Stimulated activated CD4-positive, alpha-beta T cell treated with anti-CD3 and anti-CD28 coated beads, TNF-alpha, amount 100 ng/mL, for 1 hour (primary cell): ENCODE results near the gene CYP19A1.

Source experiments
- DNase-seq, 3 donors: peaks; one replicate each; pipeline ENCODE4 v3.0.0-alpha.2; 2020; ENCODE audit warnings: low read depth in 3 of 3, low spot score in 1 of 3

CYP19A1 gene

DNA sequence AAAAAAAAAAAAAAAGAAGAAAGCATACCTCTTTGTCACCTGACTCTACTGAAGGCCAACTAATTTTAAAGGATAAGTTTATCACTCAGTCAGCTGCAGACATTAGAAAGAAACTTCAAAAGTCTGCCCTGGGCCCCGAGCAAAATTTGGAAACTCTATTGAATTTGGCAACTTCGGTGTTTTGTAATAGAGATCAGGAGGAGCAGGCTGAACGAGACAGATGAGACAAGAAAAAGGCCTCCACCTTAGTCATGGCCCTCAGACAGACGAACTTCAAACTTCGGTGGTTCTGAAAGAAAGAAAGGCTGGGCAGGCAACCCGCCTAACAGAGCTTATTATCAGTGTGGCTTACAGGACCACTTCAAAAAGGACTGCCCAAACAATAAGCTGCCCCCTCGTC, 21.6 kb upstream of the CYP19A1 start:
- DNase-seq: no peak

DNA sequence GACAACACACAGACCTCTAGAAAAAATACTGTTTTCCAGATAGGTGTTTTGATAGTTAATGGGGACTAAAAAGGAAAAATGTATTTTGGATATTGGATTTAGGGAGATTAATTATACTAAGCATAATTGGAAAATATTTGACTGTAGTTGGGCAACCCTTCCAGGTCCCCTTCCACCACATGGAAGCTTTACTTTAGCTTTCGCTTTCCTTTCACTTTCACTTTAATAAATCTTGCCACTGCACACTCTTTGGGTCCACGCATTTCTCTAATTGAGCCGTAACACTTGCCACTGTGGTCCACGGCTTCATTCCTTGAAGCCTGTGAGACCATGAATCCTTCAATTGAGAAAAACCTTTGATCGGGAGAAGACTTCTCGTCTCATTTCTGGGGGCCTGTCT, 18.6 kb upstream of the CYP19A1 start:
- DNase-seq: no peak

DNA sequence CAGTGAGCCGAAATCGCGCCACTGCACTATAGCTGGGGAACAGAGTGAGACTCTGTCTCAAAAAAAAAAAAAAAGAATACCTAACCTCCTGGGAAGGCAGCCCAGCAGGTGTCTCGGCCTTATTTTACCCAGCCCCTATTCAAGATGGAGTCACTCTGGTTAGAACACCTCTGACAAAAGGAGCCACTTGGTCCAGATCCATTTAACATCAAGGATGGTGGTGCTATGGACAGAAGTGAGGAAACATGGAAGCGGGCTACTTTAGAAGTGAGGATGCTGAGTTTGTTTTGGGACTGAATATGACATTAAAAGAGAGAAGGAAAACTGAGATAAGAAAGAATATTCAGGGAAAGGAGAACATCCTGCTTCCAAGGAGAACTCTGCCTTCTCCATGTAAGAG, 17.8 kb upstream of the CYP19A1 start:
- DNase-seq: no peak

DNA sequence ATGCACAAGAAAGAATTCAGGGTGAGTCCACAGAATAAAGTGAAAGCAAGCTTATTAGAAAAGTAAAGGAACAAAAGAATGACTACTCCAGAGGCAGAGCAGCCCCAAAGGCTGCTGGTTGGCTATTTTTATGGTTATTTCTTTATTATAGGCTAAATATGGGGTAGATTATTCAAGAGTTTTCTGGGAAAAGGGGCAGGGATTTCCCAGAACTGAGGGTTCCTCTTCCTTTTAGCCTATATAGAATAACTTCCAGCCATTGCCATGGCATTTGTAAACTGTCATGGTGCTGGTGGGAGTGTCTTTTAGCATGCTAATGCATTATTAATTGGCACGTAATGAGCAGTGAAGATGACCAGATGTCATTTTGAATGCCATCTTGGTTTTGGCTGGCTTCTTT, 16.7 kb upstream of the CYP19A1 start:
- no peak for DNase-seq

DNA sequence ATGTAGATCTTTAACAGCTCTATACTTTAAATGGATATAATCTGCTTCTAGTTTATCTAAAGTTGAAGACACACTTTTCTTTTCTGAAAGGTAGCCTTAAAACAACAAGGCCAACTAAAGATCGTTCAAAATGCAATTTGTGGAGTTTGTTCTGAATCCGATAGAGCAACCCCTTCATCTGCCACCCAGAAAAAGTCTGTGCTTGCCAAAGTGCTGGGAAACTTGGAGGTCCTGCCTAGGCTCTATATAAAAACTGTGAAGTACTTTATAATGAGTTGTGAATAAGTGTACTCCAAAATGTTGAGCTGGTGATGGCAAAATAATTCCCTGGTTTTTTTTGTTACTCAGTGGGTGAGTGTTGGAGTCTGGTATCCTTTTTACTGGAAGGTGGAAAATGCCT, 15.6 kb upstream of the CYP19A1 start:
- no peak for DNase-seq

DNA sequence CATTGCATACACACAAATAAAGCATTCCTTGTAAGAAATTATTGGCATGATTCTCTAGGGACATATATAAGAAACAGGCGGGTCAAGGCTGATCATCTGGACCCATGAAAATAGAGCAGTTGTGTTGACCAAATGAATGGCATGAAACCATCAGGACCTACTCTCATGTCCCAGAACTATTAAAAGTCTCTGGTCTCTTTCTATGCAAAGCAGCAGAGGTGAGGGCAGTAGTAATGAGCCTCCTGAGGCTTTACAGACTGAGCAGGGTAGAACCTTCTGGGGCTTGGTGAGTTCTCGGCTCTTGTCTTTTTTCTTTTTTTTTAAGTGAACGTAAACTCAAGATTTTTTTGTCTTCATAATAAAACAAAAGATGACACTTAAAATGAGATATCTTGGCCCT, 12.3 kb upstream of the CYP19A1 start:
- no peak for DNase-seq

DNA sequence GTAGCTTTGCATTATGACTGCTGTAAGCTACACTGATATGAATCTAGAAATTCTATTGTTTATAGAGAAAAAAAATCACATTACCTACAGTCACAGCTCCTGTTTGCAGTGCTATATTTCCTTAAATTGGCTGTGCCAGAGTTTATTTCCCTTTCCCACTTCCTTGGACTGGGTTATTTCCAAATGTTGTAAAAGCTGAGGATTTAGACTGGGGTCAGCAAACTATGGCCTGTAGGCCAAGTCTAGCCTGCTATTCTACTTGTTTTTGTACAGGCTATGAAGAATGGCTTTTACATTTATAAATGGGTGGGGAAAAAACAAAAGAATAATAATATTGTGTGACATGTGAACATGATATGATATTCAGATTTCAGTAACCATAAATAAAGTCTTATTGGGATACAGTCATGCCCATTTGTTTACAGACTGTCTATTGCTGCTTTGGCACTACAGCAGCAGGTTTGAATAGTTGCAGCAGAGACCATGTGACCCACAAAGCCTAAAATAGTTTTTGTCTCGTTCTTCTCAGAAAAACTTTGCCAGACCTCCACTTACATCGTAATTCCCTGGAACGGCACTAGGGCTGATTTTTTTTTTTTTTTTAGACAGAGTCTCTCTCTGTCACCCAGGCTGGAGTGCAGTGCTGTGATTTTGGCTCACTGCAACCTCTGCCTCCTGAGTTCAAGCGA, 10.9 kb upstream of the CYP19A1 start:
- DNase-seq: no peak

DNA sequence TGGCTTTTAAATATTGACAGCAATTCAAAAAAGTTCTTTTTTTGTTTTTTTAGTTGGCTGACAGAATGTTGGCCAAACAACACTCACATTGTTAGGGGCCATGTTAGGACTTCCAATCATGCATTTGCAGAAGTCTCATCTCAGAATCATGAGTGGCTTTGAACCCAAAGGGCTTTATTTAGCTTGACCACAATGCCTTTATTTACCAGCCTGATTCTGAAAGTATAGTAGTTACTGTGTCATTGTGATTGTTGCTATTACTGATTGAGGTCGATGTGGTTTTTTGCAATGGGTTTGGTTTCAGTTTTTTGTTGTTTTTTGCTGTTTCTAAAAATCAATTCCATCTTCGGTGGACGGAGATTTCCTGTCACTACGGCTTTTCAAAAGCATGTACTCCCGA, 10.3 kb upstream of the CYP19A1 start:
- DNase-seq: no peak

DNA sequence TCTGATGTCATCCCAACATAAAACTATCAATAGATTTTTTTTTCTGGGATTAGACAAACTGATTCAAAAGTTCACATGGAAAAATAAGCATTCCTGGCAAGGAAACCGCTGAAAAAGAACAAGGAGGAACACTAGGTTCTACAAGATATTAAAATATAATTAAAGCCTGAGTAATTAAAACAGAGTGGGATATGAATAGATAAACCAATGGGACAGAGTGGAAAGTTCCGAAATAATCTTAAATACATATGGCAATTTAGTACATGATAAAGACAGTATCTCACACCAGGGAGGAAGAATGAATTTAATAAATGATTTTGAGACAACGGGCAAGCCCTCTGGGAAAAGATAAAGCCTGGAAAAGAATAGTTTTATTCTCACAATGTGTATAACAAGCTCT, 7.7 kb upstream of the CYP19A1 start:
- DNase-seq: no peak

DNA sequence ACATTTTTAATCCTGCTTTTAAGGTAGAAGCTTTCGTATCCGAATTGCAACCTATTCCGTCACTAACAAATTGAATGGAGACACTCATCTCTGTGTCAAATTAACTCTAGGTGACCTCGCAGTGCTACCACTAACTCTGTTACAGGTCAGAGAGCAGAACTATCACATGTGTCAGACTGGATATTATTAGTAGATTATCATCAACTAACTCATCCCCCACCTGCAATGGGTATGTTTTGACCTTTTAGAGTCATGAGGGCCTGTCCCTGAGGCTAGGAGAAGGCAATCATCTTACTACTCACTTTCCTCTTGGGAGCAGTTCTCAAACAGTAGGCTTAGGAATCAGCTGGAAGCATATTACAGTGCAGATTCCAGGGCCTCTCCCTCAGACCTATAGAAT, 5.1 kb upstream of the CYP19A1 start:
- no peak for DNase-seq

DNA sequence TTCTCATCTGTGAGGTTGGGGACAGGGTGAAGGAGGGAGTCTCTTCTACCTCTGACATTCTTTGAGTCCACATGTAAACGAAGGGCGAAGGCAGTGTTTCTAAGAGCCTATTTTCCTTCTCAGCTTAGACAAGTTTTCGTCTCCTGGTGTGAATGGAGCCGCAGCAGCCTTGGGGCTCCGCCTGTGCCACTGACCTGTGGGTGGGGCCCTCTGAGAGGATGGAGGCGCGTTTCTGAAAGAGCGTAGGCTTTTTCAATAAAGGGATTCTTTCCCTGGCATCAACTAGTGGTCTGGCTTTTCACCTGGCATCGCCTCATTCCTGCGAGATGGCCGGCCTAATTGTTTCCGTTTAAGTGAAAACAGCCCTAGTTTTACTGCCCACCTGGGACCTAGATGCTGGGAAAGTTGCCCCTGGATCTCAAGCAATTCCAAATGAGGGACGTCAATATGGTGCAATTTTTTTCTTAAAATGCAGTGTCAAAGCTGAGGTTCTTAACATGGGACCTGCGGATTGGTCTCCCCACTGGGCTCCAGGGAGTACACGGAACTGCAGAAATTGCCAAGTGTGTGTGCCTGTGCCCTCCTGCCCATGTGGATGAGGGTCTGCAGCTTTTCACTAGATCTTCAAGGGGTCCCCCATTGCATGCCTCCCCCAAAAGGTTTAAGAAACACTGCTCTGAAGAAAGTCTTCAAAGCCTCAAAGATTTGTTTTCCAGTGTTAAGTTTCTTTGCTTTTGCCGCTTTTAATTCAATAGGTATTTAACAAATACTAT, 4.0 kb upstream of the CYP19A1 start:
- no peak for DNase-seq

DNA sequence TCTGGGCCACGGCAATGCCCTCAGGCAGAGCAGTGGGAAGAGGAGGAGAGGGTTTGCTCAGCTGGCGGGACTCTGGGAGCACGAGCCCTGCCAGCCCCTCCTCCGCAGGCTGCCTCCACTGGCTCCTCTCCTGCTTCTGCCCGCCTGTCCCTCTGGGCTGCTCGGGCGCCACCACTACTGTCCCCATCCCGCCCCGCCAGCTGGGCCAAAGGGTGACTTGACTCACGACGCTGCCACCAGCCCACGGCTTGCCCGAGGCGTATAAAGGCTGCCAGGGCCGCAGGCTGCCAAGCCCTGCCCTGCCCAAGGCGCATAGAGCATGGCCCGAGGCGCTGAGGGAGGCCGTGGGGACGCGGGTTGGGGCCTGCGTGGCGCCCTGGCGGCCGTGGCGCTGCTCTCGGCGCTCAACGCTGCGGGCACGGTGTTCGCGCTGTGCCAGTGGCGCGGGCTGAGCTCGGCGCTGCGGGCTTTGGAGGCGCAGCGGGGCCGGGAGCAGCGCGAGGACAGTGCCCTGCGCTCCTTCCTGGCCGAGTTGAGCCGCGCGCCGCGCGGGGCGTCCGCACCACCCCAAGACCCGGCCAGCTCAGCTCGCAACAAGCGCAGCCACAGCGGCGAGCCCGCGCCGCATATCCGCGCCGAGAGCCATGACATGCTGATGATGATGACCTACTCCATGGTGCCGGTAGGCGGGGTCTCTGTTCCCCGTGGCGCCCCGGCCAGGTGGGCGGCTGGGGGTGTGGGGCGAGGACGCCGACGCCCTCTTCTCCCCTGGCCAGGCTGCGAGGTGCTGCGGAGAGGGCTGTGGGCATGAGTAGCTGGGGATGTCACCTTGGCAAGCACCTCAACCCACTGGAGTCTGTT, 3.2 kb upstream of the CYP19A1 start, which contains the start of gene GLDN:
Gene GLDN, plus strand, starts transcription at position 290 of the 861 bp plus-strand sequence. Its CDS starts 30 bp downstream, at position 320.
- DNase-seq: no peak

DNA sequence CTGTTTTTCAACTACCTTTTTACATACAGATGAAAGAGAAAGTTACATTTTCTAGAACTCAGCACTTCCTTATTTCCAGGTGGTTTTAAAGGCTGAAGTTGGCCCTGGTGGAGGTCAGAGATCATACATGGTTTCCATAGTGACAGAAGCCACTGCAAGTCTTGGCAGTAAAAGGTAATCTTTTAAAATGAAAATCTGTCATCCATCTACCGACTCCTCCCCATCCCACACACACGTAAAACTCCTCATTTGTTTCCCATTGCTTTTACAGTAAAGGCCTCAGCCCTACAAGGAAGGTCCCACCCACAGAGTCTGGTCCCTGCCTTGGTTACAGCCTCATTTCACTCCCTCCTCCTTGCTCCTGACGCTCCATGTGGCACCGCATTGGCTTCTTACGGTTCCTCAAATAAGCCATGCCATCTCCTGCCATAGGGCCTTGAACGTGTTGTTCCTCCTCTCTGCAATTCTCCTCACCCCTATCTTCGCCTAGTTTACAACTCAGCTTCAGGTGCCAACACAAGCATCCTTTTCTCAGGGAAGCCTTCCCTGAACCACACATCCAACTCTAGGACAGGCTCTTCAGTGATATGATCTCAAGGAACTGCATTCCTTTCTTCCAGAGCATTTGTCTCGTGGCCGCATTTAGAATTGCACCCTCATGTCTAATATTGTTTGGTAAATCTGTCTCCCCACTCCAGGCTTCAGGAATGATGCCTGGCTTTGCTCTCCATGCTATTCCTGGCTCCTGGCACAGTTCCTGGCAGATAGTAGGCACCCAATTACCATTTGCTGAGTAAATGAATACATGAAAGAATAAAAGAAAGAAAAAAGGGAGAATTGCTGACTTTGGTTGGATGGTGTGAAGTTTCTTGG, 2.6 kb downstream of the CYP19A1 start:
- no peak for DNase-seq

DNA sequence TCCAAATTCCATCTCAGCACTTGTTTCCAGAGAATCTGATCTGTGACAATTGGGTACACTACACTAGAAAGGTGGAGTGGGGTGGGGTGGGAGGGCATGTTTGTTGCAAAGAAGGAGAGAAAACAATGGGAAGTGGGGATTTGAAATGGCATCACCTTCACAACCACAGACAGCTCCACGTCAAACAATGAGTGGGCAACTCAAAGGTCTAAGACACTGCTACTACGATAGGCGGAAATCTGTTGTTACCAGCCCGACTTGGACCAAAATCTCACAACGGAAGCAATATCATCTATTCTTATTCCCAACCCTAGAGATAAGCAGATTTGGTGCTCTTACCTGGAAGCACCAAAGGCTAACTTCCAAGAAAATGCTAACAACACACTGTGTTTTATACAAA, 3.3 kb downstream of the CYP19A1 start:
- no peak for DNase-seq

DNA sequence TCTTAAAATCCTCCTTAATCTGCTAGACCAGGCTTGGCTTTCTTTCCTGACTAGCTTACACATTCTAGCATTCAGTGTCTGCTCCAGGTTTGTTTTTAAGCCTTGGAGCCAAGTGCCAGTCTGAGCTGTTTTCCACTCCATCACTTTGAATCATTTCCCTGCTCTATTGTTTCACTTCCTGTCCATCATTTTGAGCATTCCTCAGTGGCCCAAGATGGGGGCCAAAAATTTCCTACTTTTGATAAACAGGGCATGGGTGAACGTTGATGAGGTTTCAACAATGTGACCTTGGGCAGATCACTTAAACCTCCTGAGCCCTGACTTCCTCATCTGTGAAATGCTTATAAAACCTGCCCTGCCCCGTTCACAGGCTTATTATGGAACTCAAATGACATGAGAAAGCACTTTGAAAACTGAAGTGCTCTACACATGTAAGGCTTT, 4.4 kb downstream of the CYP19A1 start:
- no peak for DNase-seq

DNA sequence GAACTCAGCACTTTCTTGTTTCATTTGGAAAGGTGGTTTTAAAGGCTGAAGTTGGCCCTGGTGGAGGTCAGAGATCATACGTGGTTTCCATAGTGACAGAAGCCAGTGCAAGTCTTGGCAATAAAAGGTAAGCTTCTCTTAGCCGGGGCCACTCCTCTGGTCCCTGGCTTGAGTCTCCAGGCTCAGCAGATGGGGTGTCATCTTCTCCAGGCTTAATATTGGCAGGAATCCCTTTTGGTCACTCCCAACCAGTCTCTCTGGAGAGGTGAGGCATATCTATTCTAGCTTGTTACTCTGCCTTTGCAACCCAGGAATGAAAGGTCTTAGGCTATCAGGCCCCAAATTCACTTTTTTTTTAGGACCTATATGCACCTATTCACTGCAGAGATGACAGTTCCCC, 4.8 kb downstream of the CYP19A1 start:
- no peak for DNase-seq

DNA sequence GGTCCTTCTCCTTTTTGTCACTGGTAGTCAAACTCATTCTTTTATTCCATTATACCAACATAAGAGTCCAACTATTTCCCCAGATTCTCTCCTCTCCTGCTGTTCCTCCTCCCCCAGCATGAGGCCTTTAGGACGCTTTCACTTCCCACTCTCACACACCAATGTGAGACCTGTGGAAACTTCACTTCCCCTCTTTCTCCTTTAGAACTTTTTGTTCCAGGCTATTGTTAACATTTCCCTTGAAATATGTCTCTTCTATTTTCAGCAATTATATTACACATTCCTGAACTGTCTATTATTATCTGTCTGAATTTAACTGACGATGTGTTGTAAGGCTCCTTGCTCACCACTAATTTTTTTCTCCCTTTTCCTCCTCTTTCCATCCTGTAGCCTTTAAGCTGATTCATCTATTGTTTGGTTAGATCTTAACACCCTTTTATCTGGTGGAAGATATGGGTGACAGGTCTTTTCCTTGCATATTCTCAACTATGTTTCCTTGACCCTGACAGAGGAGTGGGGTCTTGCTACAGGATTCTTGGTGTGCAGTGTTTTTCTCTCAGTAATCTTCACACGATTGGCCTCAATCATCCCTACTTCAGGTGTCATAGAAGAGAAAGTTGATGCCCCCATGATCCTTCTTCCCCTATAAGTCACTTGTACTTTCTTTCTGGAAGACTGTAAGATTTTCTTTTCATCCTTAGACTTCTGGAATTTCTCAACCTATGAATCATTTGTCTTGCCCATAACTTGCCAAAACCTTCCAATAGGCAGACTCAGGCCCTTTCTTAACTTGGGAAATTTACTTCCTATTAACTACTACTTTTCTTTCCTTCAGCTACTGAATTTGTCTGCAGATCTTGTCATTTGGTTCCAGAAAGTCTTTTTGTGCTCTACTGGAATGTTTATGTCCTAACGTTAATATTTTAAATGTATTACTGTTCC, 5.9 kb downstream of the CYP19A1 start:
- DNase-seq: no peak

DNA sequence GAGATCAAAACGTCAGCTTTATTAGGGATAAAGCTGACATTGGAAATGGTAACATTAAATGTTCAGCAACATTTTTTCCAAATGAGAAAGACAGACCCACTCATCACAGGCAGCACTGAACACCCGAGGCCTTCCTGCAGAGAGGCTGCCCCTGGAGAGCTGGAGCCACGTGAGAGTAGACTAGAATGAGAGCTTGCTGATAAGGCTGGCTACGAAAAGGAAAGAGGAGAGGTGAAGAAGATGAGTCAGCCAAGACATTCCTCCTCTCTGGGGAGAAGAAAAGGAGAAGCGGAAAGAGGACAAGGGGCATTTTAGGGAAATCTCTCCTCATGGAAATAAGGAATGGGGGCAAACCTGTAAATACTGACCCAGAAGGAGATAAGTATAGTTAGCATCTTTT, 7.3 kb downstream of the CYP19A1 start:
- no peak for DNase-seq

DNA sequence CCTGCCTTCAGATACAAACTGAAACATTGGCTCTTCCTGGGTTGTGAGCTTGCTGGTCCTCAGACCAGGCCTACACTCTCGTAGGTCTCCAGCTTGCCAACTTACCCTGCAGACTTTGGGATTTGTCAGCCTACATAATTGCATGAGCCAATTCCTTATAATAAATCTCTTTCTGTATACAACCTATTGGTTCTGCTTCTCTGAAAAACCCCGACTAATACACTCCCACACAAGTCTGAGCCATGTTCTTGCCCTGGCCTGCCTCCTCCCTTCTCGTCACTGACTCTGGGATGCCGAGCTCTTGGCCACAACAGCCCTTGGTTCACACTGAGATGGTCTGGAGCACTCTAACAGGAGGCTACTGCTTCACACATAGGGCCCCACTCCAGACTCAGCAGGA, 9.5 kb downstream of the CYP19A1 start:
- DNase-seq: no peak

DNA sequence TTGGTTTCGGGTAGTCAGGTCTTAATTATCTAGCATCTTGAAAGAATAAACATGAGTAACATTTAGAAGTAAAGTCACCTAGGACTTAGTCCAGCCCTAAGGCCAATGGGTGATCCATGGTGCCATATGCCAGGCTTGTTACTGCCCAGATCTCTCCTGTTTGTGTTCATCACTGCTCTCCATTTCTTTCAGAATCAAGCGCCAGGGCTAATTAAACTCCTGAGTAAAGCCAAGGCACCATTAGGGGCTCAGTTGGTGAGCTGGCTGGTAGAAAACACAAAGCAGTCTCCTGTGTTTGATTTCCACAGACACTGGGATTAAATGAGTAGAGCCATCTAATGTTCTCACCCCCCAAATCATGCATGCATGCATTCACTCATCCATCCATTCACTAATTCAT, 11.3 kb downstream of the CYP19A1 start:
- DNase-seq: no peak
